Upper lobe of left lung (tissue), 6 donors: ENCODE results near the gene TP53I13. TPM values are rescaled to one million over a fixed set of nuclear protein-coding genes. Genes with fewer than 3 reads are reported as not detected.

Experiments
- ATAC-seq, 2 donors: fragments of 200-7000 bp; cut with Tn5 transposase; one replicate each; pipeline ENCODE4 v1.9.1; 2022; ENCODE audit warnings: mild to moderate bottlenecking in 2 of 2, moderate library complexity in 2 of 2; ENCODE audit not compliant: low FRiP score in 2 of 2
- DNase-seq, 2 donors: peaks; one replicate each; pipeline ENCODE4 v3.0.0-alpha.2; 2019 to 2020
- H3K27ac ChIP-seq, 4 donors: fragments of 200-600 bp; sonication (generic); one replicate each; pipeline ENCODE4 v1.5.1; 2016 to 2019
- H3K27me3 ChIP-seq, 4 donors: fragments of 200-600 bp; sonication (generic); one replicate each; pipeline ENCODE4 v1.5.1; 2017 to 2019
- H3K36me3 ChIP-seq, 4 donors: fragments of 200-600 bp; sonication (generic); one replicate each; pipeline ENCODE4 v1.5.1; 2016 to 2019
- H3K4me1 ChIP-seq, 4 donors: fragments of 200-600 bp; sonication (generic); one replicate each; pipeline ENCODE4 v1.5.1; 2018 to 2019
- H3K4me3 ChIP-seq, 4 donors: fragments of 200-600 bp; sonication (generic); one replicate each; pipeline ENCODE4 v1.5.1; 2017 to 2019; ENCODE audit warnings: mild to moderate bottlenecking in 2 of 4, moderate library complexity in 1 of 4
- H3K9me3 ChIP-seq, 4 donors: fragments of 200-600 bp; sonication (generic); one replicate each; pipeline ENCODE4 v1.5.1; 2018 to 2019
- EP300 ChIP-seq, 4 donors: sonication (generic); formaldehyde crosslinking; IDR thresholded peaks; one replicate each; pipeline ENCODE4 v1.5.1; 2017; ENCODE audit warnings: antibody characterized with exemption in 4 of 4, control low read depth in 2 of 4
- POLR2A ChIP-seq, 4 donors: fragments of 450-650 bp; IDR thresholded peaks; one replicate each; pipeline ENCODE4 v1.5.1; 2016 to 2017; ENCODE audit warnings: antibody characterized with exemption in 4 of 4, mild to moderate bottlenecking in 2 of 4
- POLR2AphosphoS5 ChIP-seq, 2 donors: sonication (generic); formaldehyde crosslinking; IDR thresholded peaks; one replicate each; pipeline ENCODE4 v1.5.1; 2017; ENCODE audit warnings: antibody characterized with exemption in 2 of 2
- WGBS, 2 donors: methylation state at CpG; one replicate each; pipeline ENCODE4 v1.1.5; 2017 to 2018; 5-methylcytosine and 5-hydroxymethylcytosine counted together
- total RNA-seq, 6 donors: library from RNA; depleted of rRNA in 4 of 6; stranded (reverse); fragments of >200 nt in 4 of 6; gene quantifications; one replicate each; pipeline versions ENCODE4 v1.1.0 to v1.2.1, GENCODE V29; 2016 to 2021
- TF ChIP-seq, protein P1 (sequence below), 6 experiments: fragments of 450-650 bp in 4 of 6; fragments of 200-600 bp in 2 of 6; sonication (generic) in 2 of 6; IDR thresholded peaks; one replicate each; pipeline ENCODE4 v1.5.1; 2016 to 2019; ENCODE audit warnings: antibody characterized with exemption in 6 of 6
- donor health status: DM: no; HTN: no; CAD: no; lungs with moderate emphysema.
- donor health status: DM: no; HTN: yes; CAD: no; lungs with severe emphysema.

Gene TP53I13, protein sequence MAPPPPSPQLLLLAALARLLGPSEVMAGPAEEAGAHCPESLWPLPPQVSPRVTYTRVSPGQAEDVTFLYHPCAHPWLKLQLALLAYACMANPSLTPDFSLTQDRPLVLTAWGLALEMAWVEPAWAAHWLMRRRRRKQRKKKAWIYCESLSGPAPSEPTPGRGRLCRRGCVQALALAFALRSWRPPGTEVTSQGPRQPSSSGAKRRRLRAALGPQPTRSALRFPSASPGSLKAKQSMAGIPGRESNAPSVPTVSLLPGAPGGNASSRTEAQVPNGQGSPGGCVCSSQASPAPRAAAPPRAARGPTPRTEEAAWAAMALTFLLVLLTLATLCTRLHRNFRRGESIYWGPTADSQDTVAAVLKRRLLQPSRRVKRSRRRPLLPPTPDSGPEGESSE
- total RNA-seq = 100 to 1,000 TPM in 2 of 6 donors, 10 to 100 TPM in 4; 57.3 to 178 (median 75.4) TPM

DNA sequence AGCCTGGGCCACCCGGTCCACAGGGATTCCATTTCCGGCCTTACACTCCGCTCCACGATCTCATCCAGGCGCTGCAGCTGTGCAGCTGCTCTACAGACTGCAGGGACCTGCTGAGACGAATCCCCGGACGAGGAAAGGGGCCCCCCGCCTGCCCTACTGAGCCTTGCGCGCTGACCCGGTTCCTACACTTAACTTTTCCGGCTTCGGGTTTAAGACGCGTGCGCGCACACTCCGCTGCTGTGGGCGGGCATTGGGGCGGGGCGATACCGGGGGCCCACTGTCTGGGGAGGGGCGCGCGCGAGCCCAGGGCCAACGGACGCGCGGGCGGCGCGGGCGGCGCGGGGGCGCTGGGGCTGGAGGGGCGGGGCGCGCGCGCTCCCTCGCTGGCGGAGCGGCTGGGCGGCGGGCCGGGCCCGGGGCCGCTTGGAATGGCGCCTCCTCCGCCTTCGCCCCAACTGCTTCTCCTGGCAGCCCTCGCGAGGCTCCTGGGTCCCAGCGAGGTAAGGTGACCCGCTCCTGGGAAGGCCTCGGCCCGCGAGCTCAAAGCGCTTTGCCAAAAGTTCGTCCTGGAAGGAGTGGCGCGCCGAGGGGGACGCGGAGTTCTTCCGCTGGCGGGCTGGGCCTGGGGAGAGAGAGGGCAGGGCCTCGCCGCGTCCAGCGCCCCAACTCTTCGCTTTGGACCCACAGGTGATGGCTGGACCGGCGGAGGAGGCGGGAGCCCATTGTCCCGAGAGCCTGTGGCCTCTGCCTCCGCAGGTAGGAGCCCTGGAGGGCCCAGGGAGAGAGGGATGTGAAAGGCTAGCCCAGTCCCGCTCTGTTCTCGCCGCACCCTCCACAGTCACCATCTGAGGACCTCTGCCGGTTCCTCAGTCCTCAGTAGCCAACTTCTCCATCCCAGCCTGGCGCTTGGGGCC is at the start of gene TP53I13:
TP53I13 (plus strand) TSS at position 371 of the 914 bp plus-strand sequence; CDS start at position 429, 58 bp downstream.
- Histone ChIP-seq H3K36me3 (peaks cover 0 to 11% (median 1%) of the 10 kb centered on the region in 4 donors), H3K27ac (peak within 1 kb of the TSS; percentile 84 to 93 (median 90)), H3K27me3 (no peaks in the 10 kb centered on the region), H3K4me1 (peaks cover 26 to 64% (median 42%) of the 10 kb centered on the region in 4 donors), H3K4me3 (peak within 1 kb of the TSS; percentile 62 to 77 (median 68)), H3K9me3 (no peaks in the 10 kb centered on the region)
- WGBS, 2 donors = 0 to 3% methylated on average over 1 to 24 of the region's 85 CpGs
- peak; percentile 80 to 86 for ATAC-seq
- peak in 3 of 4 donors; percentile 31 to 85 (median 61) for TF ChIP-seq POLR2A (IDR thresholded peaks at IDR 0.05)
- peak; percentile 37 to 76 for TF ChIP-seq POLR2AphosphoS5 (IDR thresholded peaks at IDR 0.05)
- no peak for TF ChIP-seq EP300 (IDR thresholded peaks at IDR 0.05)
- TF ChIP-seq, protein P1, sequence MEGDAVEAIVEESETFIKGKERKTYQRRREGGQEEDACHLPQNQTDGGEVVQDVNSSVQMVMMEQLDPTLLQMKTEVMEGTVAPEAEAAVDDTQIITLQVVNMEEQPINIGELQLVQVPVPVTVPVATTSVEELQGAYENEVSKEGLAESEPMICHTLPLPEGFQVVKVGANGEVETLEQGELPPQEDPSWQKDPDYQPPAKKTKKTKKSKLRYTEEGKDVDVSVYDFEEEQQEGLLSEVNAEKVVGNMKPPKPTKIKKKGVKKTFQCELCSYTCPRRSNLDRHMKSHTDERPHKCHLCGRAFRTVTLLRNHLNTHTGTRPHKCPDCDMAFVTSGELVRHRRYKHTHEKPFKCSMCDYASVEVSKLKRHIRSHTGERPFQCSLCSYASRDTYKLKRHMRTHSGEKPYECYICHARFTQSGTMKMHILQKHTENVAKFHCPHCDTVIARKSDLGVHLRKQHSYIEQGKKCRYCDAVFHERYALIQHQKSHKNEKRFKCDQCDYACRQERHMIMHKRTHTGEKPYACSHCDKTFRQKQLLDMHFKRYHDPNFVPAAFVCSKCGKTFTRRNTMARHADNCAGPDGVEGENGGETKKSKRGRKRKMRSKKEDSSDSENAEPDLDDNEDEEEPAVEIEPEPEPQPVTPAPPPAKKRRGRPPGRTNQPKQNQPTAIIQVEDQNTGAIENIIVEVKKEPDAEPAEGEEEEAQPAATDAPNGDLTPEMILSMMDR (IDR thresholded peaks at IDR 0.05) = no peak
- peak; percentile 91 to 98 for DNase-seq

DNA sequence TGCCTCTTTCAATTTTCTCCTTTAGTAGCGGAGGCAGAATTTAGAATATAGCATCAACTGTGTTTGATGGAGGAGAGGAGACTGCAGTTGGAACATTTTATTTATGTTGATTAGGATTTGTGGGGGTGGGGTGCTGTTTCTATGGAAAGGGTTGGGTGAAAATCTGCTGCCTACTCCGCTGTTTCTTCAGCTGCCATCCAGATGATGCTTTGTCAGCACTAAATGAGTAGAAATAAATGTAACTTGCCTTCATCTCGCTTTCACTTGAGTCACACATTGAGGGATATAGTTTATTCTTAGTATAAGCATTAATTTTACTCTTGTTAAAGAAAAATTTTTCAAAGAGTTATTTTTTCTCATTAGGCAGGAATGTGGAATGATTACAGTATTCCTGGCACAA is 43.8 kb upstream of the TP53I13 start:
- Histone ChIP-seq H3K27ac (no peak overlapping the region), H3K4me1 (no peaks in the 10 kb centered on the region), H3K9me3 (no peaks in the 10 kb centered on the region), H3K4me3 (no peak overlapping the region), H3K36me3 (peaks cover 12 to 78% (median 41%) of the 10 kb centered on the region in 4 donors), H3K27me3 (no peaks in the 10 kb centered on the region)
- WGBS, 2 donors = 95 to 99% methylated on average over 3 of the region's 3 CpGs
- DNase-seq = no peak
- TF ChIP-seq, protein P1 (IDR thresholded peaks at IDR 0.05) = no peak
- TF ChIP-seq POLR2A (IDR thresholded peaks at IDR 0.05) = no peak
- ATAC-seq = no peak

DNA sequence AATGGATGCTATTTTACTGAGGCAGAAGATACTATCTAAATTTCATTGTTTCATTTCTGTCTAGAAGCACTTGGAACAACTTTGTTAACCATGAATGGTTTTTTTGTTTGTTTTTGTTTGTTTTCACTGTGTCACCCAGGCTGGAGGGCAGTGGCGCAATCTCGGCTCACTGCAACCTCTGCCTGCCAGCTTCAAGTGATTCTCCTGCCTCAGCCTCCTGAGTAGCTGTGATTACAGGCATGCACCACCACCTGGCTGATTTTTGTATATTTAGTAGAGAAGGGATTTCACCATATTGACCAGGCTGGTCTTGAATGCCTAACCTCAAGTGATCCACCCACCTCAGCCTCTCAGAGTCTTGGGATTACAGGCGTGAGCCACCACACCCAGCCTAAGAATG is 42.2 kb upstream of the TP53I13 start:
- H3K27me3 ChIP-seq = no peaks in the 10 kb centered on the region
- TF ChIP-seq POLR2AphosphoS5 (IDR thresholded peaks at IDR 0.05) (no peak), EP300 (IDR thresholded peaks at IDR 0.05) (no peak), POLR2A (IDR thresholded peaks at IDR 0.05) (no peak)
- TF ChIP-seq, protein P1 (IDR thresholded peaks at IDR 0.05) = no peak
- H3K36me3 ChIP-seq = peaks cover 12 to 79% (median 39%) of the 10 kb centered on the region in 4 donors
- H3K27ac ChIP-seq = no peak overlapping the region
- WGBS, 2 donors = 89 to 91% methylated on average over 3 of the region's 3 CpGs
- no peak overlapping the region for H3K4me3 ChIP-seq
- ATAC-seq = no peak
- no peak for DNase-seq
- no peaks in the 10 kb centered on the region for H3K4me1 ChIP-seq
- no peaks in the 10 kb centered on the region for H3K9me3 ChIP-seq

DNA sequence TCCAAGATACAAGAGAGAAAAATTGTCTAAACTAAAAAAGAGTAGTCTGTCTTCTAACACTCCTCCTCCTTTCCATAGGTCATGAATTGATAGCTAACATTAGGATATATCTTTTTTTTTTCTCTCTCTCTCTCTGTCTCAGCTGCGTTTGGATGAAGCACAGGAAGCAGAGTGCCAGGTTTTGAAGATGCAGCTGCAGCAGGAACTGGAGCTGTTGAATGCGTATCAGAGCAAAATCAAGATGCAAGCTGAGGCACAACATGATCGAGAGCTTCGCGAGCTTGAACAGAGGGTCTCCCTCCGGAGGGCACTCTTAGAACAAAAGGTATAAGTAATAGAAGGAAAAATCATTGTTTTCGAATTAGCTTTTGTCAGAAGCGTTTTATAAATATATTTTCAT is 34.5 kb upstream of the TP53I13 start:
- H3K36me3 ChIP-seq = peaks cover 9 to 74% (median 43%) of the 10 kb centered on the region in 4 donors
- H3K27ac ChIP-seq = no peak overlapping the region
- no peaks in the 10 kb centered on the region for H3K4me1 ChIP-seq
- DNase-seq = no peak
- H3K9me3 ChIP-seq = no peaks in the 10 kb centered on the region
- WGBS, 2 donors = 91 to 92% methylated on average over 8 of the region's 8 CpGs
- no peak overlapping the region for H3K4me3 ChIP-seq
- no peak for ATAC-seq
- H3K27me3 ChIP-seq = no peaks in the 10 kb centered on the region
- no peak for TF ChIP-seq POLR2AphosphoS5 (IDR thresholded peaks at IDR 0.05)
- TF ChIP-seq, protein P1 (IDR thresholded peaks at IDR 0.05) = no peak
- no peak for TF ChIP-seq EP300 (IDR thresholded peaks at IDR 0.05)
- no peak for TF ChIP-seq POLR2A (IDR thresholded peaks at IDR 0.05)
